Measurements from ENCODE around the gene TBC1D14.

GRCh38 chr4:6959261-6959660, 49.6 kb downstream of the TBC1D14 start:
- TF ChIP-seq SUZ12 (IDR thresholded peaks at IDR 0.05; ENCODE audit: extremely low read depth, insufficient read depth, insufficient read length) (no peak), YY1 (IDR thresholded peaks at IDR 0.05; ENCODE audit: insufficient read depth, insufficient read length) (no peak), ZNF274 (IDR thresholded peaks at IDR 0.05; ENCODE audit: low read depth, low read length) (no peak)
